Smooth muscle cell (in vitro differentiated cells): ENCODE measurements around the gene PRR23C. TPM values are rescaled to one million over a fixed set of nuclear protein-coding genes. Genes with fewer than 3 reads are reported as not detected.

ENCODE experiments used
- DNase-seq: peaks from one replicate; lab custom pipeline; 2025; ENCODE audit not compliant: unreplicated experiment; lab: John Stamatoyannopoulos, UW
- H2AFZ ChIP-seq: fragments of 200-600 bp; sonication (generic); 2 replicates; pipeline ENCODE4 v1.6.0; 2016; ENCODE audit warnings: antibody characterized with exemption, low read depth, mild to moderate bottlenecking
- H3F3A ChIP-seq: fragments of 200-600 bp; sonication (generic); 2 replicates; pipeline ENCODE4 v1.6.0; 2017; ENCODE audit warnings: antibody characterized with exemption, low read depth
- H3K27ac ChIP-seq: fragments of 200-600 bp; sonication (generic); 2 replicates; pipeline ENCODE4 v1.5.1; 2016; ENCODE audit warnings: low read depth, mild to moderate bottlenecking
- H3K27me3 ChIP-seq: fragments of 200-600 bp; sonication (generic); 2 replicates; pipeline ENCODE4 v1.6.1; 2016; ENCODE audit warnings: low read depth, mild to moderate bottlenecking
- H3K36me3 ChIP-seq: fragments of 200-600 bp; sonication (generic); 2 replicates; pipeline ENCODE4 v1.5.1; 2016; ENCODE audit warnings: low read depth
- H3K4me1 ChIP-seq: fragments of 200-600 bp; sonication (generic); 2 replicates; pipeline ENCODE4 v1.5.1; 2016; ENCODE audit warnings: low read depth
- H3K4me2 ChIP-seq: fragments of 200-600 bp; sonication (generic); 2 replicates; pipeline ENCODE4 v1.6.0; 2016; ENCODE audit warnings: mild to moderate bottlenecking
- H3K4me3 ChIP-seq: fragments of 200-600 bp; sonication (generic); 2 replicates; pipeline ENCODE4 v1.5.1; 2016; ENCODE audit warnings: mild to moderate bottlenecking
- H3K79me2 ChIP-seq: fragments of 200-600 bp; sonication (generic); 2 replicates; pipeline ENCODE4 v1.6.0; 2016; ENCODE audit warnings: low read depth, mild to moderate bottlenecking
- H3K9ac ChIP-seq: fragments of 200-600 bp; sonication (generic); 2 replicates; pipeline ENCODE4 v1.6.0; 2016; ENCODE audit warnings: low read depth
- H3K9me3 ChIP-seq: fragments of 200-600 bp; sonication (generic); replicated peaks from 2 replicates; pipeline ENCODE4 v1.5.1; 2016; ENCODE audit warnings: low read depth
- H4K20me1 ChIP-seq: fragments of 200-600 bp; sonication (generic); 2 replicates; pipeline ENCODE4 v1.6.0; 2016; ENCODE audit warnings: low read depth
- CTCF ChIP-seq: fragments of 200-600 bp; sonication (generic); IDR thresholded peaks from 2 replicates; pipeline ENCODE4 v1.5.1; 2017; ENCODE audit warnings: borderline replicate concordance, mild to moderate bottlenecking, antibody characterized with exemption; ENCODE audit not compliant: insufficient read depth, poor library complexity, severe bottlenecking
- WGBS: methylation state at CpG from one replicate; pipeline ENCODE4 v1.1.7; 2016; ENCODE audit warnings: low lambda C conversion rate; 5-methylcytosine and 5-hydroxymethylcytosine counted together
- polyA plus RNA-seq: library from polyadenylated mRNA; unstranded; fragments of >200 nt; fragmentation: Nextera tagmentation; extraction: Ambion mirVana; gene quantifications from 2 replicates; pipeline ENCODE4 v1.2.1, GENCODE V29; 2016
- total RNA-seq: library from RNA; depleted of rRNA; stranded (reverse); fragments of >200 nt; gene quantifications from 2 replicates; pipeline ENCODE4 v1.2.3, GENCODE V29; 2014

Gene PRR23C
- total and polyA plus RNA-seq, 2 experiments from 2014 or later = not detected

DNA sequence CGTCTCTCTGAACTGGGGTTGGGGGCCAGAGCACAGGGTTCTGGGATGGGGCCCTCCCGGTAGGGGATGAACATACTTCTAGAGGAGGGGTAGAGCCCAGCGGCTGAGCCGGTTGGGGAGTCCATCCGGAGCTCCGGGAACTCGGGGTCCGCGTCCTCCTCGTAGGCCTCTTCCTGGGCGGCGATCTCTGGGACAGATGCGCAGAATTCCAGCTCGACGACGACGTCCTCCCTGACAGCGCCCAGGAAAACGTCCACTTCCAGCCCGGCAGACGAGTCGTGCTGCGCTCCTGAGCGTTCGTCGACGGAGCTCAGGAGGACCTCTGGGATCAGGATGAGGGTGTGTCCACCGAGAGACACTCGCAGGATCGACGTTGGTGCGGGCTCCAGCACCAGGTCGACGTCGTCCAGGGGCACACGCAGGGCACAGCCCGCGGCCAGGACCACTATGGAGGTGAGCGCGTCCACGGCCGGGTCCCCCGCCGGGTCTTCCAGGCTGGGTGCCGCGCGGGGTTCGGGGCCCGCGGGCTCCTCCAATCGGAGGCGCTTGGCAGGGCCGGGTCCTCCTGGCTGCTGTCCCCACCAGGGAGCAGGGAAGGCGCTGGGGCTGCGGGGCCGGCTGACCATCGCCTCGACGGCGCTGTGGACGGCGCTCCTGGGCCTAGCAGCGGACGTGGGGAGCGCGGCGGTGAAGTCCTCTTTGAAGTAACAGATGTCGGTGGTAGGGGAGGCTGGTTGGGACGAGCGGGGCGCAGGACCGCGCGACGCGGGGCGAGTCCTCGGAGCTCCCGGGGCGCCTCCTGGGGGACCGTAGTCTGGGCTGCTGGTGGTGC is 24.4 kb downstream of the PRR23C start:
- Histone ChIP-seq H4K20me1 (no peaks in the 10 kb centered on the region), H3K27me3 (no peaks in the 10 kb centered on the region), H3K36me3 (no peaks in the 10 kb centered on the region), H2AFZ (no peak overlapping the region), H3K9me3 (no peaks in the 10 kb centered on the region), H3F3A (no peaks in the 10 kb centered on the region), H3K4me2 (no peak overlapping the region), H3K9ac (no peak overlapping the region), H3K27ac (no peak overlapping the region), H3K79me2 (no peaks in the 10 kb centered on the region), H3K4me3 (no peak overlapping the region), H3K4me1 (no peaks in the 10 kb centered on the region)
- no peak for TF ChIP-seq CTCF
- DNase-seq = no peak
- WGBS = 97% methylated on average over 66 of the region's 81 CpGs

DNA sequence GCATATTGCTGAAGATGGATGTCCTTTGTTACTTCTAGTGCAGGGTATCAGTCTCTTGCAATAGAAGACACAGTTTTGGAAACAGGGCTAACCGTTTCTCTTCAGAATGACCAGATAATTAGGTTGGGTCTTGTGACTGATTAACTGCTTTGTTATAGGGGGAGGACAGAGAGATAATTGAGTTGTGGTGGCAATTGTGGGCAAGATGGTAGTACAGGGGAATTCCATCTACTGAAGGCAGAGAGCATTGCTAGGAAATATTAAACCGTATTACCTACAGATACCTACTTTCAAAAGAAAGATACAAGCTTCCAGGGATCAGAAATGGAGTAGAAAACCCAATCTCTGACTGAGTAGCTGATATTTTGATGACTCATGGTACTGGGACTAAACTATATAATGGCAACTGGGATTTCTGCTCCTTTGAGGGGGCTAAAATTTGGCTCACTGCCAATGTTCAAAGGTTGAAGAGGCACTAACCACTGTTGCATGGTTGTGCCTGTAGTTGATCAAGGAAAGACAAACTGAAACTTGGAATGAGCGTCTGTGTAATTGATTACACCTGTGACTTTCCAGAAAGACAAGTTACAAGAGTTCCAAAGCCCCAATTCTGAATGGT is 28.2 kb downstream of the PRR23C start:
- no peaks in the 10 kb centered on the region for H3K79me2 ChIP-seq
- no peak overlapping the region for H2AFZ ChIP-seq
- no peaks in the 10 kb centered on the region for H3K27me3 ChIP-seq
- no peaks in the 10 kb centered on the region for H3K4me1 ChIP-seq
- no peak overlapping the region for H3K4me3 ChIP-seq
- H3K9me3 ChIP-seq = no peaks in the 10 kb centered on the region
- no peak for DNase-seq
- TF ChIP-seq CTCF = no peak
- H3K9ac ChIP-seq = no peak overlapping the region
- H3K36me3 ChIP-seq = no peaks in the 10 kb centered on the region
- H3K27ac ChIP-seq = no peak overlapping the region
- H4K20me1 ChIP-seq = no peaks in the 10 kb centered on the region
- 89% methylated on average over 3 of the region's 3 CpGs for WGBS
- no peak overlapping the region for H3K4me2 ChIP-seq
- no peaks in the 10 kb centered on the region for H3F3A ChIP-seq

- no peaks in the 10 kb centered on the region for H3K4me1 ChIP-seq
- H3K36me3 ChIP-seq = no peaks in the 10 kb centered on the region
- H3K9me3 ChIP-seq = no peaks in the 10 kb centered on the region
- H3K4me3 ChIP-seq = no peak within 1 kb of the TSS
- H3K79me2 ChIP-seq = no peaks in the 10 kb centered on the region
- TF ChIP-seq CTCF = no peak
- H2AFZ ChIP-seq = no peak within 1 kb of the TSS
- DNase-seq = no peak
- H3F3A ChIP-seq = no peaks in the 10 kb centered on the region
- no peak within 1 kb of the TSS for H3K4me2 ChIP-seq
- H3K27me3 ChIP-seq = no peaks in the 10 kb centered on the region
- H3K27ac ChIP-seq = no peak within 1 kb of the TSS
- H4K20me1 ChIP-seq = no peaks in the 10 kb centered on the region
- 97% methylated on average over 52 of the region's 60 CpGs for WGBS
- no peak within 1 kb of the TSS for H3K9ac ChIP-seq
These were observed 38.5 kb downstream of the PRR23C start, which contains the start of gene PRR23A for GRCh38 chr3:139006051-139006716. TSS of gene PRR23A (minus strand) at chr3:139006268. CDS start at chr3:139006268, 0 bp downstream.
